Measurements from ENCODE around the gene CCDC12.
A peak's percentile ranks its signal among the peaks of the same experiment; 100 is the strongest.
"Not testable (repeated sequence)": the region's sequence is repeated elsewhere in the genome, so short reads cannot be mapped to it uniquely, and the experiment has no call there.

CCDC12 gene

GRCh38 chr3:46921041-46921440, 55.5 kb downstream of the CCDC12 start:
- DNase-seq: no peak

DNA sequence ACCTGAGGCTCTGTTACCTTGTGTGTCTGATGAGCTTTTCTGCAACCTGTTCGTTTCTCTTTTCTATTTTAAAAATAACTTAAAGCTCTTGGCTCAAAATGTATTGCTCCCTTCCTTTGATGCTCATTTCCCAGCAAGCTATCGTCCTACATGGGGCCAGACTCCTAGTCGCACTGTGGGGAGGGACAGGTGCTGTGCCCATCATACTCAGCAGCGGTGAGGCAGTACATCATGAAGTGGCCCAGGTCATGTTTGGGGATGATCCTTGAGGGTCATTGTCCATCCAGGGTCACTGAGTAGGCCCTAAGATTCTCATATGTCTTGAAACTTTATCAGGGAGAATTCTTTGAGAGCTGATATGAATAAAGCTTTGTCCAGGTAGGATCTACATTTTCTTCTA, 57.9 kb downstream of the CCDC12 start:
- DNase-seq: no peak

DNA sequence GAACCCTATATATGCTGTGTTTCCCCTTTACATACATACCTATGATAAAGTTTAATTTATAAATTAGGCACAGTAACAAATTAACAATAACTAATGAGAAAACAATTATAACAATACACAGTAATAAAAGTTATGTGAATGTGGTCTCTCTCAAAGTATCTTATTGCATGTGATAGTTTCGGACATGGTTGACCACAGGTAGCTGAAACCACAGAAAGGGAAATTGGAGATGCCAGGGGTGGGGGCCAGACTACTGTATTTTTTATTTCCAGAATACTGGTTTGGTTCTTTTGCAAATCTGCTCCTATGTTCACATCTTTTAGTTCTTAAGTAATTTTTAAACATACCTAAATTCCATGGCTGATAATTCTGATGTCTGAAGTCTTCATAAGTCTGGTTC, 58.3 kb downstream of the CCDC12 start:
- DNase-seq: no peak

GRCh38 chr3:46917257-46917656, 59.3 kb downstream of the CCDC12 start:
- DNase-seq: no peak

GRCh38 chr3:46916799-46917198, 59.7 kb downstream of the CCDC12 start:
- no peak for DNase-seq

DNA sequence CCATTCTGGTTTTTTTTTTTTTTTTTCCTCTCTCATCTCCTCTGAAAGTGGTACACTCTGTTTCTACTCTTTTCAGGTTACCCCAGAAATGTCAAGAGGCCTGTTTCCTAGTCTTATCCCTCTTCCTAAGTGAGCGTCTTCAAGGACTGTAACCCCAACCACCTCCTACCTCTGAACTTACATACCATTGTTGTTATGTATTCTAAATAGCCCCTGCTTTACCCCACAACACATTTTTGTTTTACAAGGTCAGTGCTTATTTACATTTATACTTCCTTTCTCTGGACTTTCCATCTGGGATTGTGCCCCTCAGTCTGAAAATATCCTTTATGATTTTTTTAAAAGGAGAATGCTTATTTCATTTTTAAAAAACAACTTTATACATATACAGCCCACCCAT, 60.3 kb downstream of the CCDC12 start:
- DNase-seq: no peak

GRCh38 chr3:46915297-46915822, 61.2 kb downstream of the CCDC12 start:
- no peak for DNase-seq

GRCh38 chr3:46914849-46915248, 61.7 kb downstream of the CCDC12 start:
- no peak for DNase-seq

DNA sequence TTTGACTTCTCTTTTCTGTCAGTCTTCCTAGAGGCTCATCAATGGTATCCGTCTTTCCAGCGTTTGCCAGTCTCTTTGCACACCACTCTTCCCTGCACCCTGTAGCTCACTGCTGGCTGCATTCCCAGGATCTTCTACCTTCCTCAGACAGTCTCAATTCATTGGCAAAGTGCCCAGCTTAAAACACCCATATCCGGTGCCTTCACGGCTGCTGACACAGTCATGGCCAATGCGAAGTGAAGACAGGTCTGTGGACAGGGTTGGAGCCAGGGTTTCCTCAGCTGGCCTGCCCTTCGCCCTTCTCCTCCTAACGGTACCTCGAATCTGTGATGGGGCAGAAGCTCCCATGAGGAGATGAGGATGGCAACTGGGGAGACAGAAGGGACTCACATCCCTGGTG, 62.9 kb downstream of the CCDC12 start:
- peak in 1 of 2 experiments; percentile 66 for DNase-seq

- no peak for DNase-seq
Measured at GRCh38 chr3:46912986-46913385, 63.6 kb downstream of the CCDC12 start.

GRCh38 chr3:46910914-46911313, 65.6 kb downstream of the CCDC12 start:
- DNase-seq: not testable (repeated sequence)

DNA sequence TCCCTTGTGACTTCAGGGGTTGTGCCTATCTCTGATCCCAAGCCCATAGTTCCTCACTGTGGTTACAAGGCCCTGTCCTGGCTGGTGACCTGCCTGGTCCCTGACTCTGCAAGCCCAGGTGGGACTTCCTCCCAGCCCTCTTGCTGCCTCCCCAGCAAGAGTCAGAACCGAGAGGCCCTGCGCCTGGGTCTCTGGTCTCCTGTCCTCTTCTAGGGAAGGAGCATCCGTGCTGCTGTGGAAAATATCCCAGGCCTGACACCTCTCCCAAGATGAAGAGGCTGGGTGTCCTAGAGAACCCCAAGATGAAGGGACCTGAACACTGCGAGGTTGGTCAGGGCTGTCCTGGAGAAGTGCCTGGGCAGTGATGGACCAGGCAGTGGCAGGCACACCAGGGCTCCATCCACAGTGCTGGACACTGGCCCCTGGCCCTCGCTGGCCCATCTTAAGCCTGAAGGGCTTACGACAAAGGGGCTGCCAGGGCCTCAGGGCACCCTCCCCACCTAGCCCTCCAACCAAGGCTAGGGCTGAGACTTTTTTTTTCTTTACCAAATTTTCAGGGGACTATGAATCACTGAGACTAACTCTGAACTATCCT, 66.3 kb downstream of the CCDC12 start:
- no peak for DNase-seq

DNA sequence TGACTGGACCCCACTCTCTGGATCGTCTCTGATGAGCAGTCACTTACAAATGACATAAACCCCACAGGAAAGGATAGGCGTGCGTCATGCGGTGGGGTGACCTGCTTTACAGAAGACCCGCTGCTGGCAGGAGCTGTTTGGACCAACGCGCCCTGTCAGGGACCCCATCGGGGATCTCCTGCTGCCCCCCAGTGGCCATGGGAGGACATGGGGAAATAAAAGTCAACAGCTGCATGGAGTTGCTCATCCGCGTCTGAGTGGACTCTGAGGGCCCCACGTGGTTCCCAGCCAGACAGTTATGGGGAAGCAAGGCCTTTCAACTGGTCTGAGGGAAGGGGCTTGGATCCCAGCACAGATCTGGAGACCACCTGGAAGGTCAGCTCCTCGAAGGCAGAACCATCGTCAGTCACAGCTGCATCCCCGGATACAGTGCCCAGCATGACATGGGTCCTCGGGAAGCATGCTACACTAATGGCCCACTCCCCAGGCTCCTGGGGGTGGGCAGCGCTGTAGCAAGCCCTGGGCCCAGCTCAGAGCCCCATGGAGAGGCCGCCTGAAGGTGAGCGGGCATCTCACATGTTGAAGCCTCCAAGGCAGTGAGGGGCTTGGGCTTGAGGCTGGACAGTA, 66.9 kb downstream of the CCDC12 start:
- DNase-seq: peak in 1 of 2 experiments; percentile 55

DNA sequence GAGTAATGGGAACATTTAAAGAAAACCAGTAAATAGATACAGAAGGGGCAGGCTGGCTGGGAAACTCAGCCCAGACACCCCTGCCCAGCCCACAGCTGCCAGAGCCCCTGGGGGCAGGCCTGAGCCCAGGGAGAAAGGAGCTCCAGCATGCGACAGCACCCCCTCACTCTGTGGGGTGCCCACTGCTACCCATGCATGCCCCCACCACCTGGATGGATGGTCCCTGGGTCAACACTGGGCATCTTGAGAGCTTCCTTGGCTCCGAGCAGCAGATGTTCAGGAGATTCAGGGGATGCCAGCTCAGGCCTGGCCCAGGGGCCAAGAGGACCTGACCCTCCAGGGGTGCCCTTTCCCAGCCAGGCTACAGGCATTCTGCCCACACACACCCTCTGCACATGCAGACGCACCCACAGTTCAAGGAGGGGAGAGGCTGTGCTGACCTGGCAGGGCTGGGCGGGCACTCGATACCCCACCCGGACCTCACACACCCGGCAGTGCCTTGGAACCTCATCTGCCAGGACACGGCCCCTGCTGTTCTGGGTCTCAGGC, 67.5 kb downstream of the CCDC12 start:
- no peak for DNase-seq

DNA sequence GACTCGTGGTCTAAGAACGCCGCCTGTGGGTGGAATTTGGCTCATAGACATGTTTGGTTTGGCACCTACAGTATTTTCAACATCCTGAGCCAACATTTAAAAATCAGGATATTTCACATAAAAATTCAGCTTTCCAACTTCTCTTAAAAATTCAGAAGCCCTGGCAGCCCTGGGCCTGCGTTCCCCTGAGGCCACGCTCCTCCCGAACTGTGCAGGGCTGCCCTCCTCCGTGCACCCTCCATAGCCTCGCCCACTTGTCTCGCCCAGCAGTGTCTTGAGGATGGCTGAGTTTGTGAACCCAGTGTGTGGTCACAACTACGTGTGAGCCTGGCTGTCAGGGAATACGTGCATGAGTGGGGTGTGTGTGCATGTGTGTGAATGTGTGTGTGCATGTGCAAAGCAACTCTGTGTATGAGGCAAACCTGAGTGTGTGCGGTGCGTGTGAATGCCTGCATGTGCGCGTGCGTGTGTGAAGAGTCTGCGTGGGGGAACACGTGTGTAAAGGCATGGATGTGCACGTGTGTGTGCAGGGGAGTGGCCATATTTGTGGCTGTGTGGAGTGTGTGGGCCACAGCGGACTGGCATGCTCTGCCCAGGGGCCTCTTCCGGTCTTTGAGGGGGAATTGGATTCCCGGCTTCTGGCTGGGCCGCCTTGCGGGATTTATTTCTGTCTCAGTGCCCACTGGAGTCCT, 68.1 kb downstream of the CCDC12 start:
- DNase-seq: no peak

GRCh38 chr3:46907960-46908293, 68.6 kb downstream of the CCDC12 start:
- no peak for DNase-seq

DNA sequence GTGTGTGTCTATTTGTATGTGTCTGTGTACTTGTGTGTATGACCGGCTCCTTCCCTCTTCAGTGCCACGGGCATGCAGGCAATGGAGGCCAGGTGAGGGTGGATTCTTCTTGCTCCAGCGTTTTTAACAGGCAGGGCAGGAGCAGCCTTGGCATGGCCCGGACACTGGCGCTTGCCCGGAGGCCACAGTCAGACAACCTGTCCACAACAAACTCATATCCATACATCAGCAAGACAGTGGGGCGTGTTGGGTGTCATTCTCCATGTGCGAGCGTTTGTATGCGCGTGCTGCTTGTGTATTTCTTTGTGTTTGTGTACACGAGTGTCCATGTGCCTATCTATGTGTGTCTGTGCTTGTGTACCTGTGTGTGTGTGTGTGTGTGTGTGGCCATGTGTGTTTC, 69.3 kb downstream of the CCDC12 start:
- DNase-seq: no peak

DNA sequence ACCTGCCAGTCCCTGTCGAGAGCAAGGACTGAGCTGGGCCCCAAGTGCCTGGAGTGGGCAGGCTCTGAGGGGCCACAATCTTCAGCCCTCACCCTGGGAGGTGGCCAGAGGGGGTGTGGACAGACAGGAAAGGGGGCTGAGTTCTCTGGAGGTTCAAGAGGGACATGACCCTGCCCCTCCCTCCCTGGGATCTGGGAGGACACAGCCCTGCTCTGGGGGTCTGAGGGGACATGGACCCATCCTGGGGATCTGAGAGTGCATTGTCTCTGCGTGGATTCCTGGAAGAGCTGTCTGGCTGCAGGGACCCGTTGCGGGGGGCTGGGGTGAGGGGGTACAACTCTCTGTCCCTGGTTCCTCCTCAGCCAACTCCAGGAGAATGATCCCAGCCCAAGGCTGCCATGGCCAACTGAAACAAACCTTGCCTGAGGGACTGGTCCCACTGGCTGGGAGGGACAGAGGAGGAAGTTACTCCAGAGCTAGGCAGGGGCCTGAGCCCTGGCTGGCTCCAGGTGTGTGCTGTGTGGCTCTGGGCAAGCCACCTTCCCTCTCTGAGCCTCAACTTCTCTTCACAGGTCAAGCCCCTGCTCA, 70.0 kb downstream of the CCDC12 start:
- DNase-seq: no peak

GRCh38 chr3:46905661-46906451, 70.7 kb downstream of the CCDC12 start:
- DNase-seq: no peak

DNA sequence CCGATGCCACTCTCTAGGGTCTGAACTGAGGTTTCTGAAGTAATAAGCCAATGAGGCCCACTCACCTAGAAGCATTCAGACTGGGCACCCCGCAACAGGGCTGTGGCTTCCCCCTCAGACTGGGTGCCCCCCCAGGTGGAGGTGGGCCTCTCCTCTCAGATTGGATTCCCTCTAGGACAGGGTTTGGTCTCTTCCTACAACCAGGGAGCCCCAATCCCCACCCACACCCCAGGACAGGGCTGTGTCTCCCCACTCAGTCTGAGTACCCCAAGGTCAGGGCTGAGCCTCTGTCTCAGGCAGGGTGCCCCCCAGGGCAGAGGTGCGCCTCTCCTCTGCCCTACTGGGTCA, 71.4 kb downstream of the CCDC12 start:
- no peak for DNase-seq

- no peak for DNase-seq
Measured at GRCh38 chr3:46904303-46905212, 72.0 kb downstream of the CCDC12 start.
